Measurements from ENCODE around the gene SHISAL2A. TPM values are rescaled to one million over a fixed set of nuclear protein-coding genes. Genes with fewer than 3 reads are reported as not detected.
A peak's percentile ranks its signal among the peaks of the same experiment; 100 is the strongest.

The SHISAL2A gene
- polyA plus RNA-seq (2013, experiment 1 of 2), result 0.74 TPM
- polyA plus RNA-seq (2013, experiment 2 of 2), result 0.25 TPM

DNA sequence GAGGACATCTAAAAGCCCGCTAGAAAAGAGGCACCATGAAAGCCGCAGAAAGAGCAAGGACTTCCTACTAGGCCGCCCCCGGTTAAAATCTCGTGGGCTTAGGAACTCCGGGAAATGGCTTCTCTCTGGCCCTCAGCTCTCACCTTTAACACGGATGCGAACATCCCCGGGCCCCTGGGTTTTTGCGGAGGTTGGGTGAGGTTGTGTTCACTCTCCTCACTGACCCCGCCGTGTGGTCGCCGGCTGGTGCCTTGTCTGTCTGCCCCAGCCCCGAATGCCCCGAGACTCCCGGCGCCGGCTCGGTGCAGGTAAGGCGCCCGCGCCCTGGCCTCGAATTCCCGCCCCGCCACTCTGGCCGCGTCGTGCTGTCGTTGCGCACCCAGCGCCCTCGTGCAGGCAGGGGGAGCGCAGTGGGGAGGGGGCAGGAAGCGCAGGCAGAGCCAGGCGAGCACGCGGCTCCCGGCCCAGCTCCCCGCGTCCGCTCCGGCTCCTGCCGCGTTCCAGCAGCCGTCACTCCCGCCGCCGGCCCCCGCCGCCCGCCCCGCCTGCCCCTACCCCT lies at the start of gene SHISAL2A:
Gene SHISAL2A, plus strand, starts transcription at position 437 of the 559 bp plus-strand sequence. CDS start 326 bp downstream, outside the sequence.
- H3K4me1 ChIP-seq (ENCODE audit: control insufficient read depth, insufficient read depth, low read length, poor library complexity, severe bottlenecking), result peaks cover 17% of the 10 kb centered on the region
- no peaks in the 10 kb centered on the region for H3K9me3 ChIP-seq (ENCODE audit: control insufficient read depth, low read length)
- H3K4me3 ChIP-seq (ENCODE audit: extremely low read depth, insufficient read depth, low read length, poor library complexity, severe bottlenecking), result peak within 1 kb of the TSS; percentile 24
- WGBS, 2 experiments (ENCODE audit: insufficient coverage in 2 of 2), result 15 to 16% methylated on average over 18 to 26 of the region's 53 CpGs
- no peak within 1 kb of the TSS for H3K27ac ChIP-seq (ENCODE audit: low read depth, low read length, severe bottlenecking)
- H3K36me3 ChIP-seq (ENCODE audit: control insufficient read depth, insufficient read depth, low read length), result no peaks in the 10 kb centered on the region

DNA sequence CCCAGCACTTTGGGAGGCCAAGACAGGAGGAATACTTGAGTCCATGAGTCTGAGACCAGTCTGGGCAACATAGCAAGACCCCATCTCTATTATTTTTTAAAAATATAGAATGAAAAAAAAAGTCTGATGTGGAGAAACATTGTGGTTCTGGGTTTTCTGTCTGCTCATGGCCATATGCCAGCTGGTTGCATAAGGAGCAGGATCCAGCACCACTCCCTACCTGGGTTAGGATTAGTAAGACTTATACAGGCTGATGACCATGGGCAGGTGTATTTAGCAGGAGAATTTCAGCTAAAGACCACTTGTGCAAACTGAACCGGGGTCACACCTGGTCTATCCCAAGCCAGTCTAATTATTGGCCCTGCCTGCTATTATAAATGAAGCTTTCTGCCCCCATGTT lies 47.5 kb upstream of the SHISAL2A start:
- H3K36me3 ChIP-seq (ENCODE audit: control insufficient read depth, insufficient read depth, low read length), result no peaks in the 10 kb centered on the region
- no peak overlapping the region for H3K4me3 ChIP-seq (ENCODE audit: extremely low read depth, insufficient read depth, low read length, poor library complexity, severe bottlenecking)
- no peak overlapping the region for H3K27ac ChIP-seq (ENCODE audit: low read depth, low read length, severe bottlenecking)
- 82 to 100% methylated on average over 1 of the region's 1 CpG for whole genome bisulfite sequencing, 2 experiments (ENCODE audit: insufficient coverage in 2 of 2)
- no peaks in the 10 kb centered on the region for H3K4me1 ChIP-seq (ENCODE audit: control insufficient read depth, insufficient read depth, low read length, poor library complexity, severe bottlenecking)
- no peaks in the 10 kb centered on the region for H3K9me3 ChIP-seq (ENCODE audit: control insufficient read depth, low read length)

DNA sequence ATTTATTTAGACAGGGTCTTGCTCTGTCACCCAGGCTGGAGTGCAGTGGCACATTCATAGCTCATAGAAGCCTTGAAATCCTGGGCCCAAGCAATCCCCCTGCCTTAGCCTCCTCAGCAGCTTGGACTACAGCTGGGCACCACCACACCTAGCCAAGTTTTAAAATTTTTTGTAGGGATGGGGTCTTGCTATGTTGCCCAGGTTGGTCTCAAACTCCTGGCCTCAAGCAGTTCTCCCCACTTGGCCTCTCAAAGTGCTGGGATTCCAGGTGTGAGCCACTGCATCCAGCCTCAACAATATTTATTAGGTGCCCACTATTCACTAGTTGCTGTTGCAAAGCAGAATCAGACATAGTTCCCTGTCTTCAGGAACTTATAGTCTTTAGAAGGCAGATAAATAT lies 44.9 kb upstream of the SHISAL2A start:
- Histone ChIP-seq H3K4me3 (ENCODE audit: extremely low read depth, insufficient read depth, low read length, poor library complexity, severe bottlenecking) (no peak overlapping the region), H3K27ac (ENCODE audit: low read depth, low read length, severe bottlenecking) (no peak overlapping the region), H3K4me1 (ENCODE audit: control insufficient read depth, insufficient read depth, low read length, poor library complexity, severe bottlenecking) (no peaks in the 10 kb centered on the region), H3K9me3 (ENCODE audit: control insufficient read depth, low read length) (no peaks in the 10 kb centered on the region), H3K36me3 (ENCODE audit: control insufficient read depth, insufficient read depth, low read length) (no peaks in the 10 kb centered on the region)

DNA sequence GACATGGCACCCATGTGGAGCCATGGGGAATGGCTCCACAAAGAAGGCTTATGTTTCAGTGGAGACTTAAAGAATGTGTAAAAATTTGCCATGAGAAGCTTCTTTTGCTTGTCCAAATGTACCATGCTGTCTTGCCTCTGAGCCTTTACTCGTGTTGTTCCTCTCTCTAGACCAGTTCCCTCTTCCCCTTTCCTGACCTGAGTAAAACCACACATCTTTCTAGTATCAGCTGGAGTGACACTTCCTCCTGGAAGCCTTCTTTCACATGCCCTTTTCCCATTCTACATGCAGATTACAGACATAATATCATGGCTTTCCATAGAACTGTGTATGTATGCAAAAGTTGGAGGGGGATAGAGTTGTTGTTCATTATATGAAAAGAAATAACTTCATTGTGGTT lies 44.4 kb upstream of the SHISAL2A start:
- WGBS, 2 experiments (ENCODE audit: insufficient coverage in 2 of 2), result 76 to 90% methylated on average over 1 of the region's 1 CpG
- no peaks in the 10 kb centered on the region for H3K9me3 ChIP-seq (ENCODE audit: control insufficient read depth, low read length)
- H3K4me1 ChIP-seq (ENCODE audit: control insufficient read depth, insufficient read depth, low read length, poor library complexity, severe bottlenecking), result no peaks in the 10 kb centered on the region
- H3K36me3 ChIP-seq (ENCODE audit: control insufficient read depth, insufficient read depth, low read length), result no peaks in the 10 kb centered on the region
- H3K27ac ChIP-seq (ENCODE audit: low read depth, low read length, severe bottlenecking), result no peak overlapping the region
- H3K4me3 ChIP-seq (ENCODE audit: extremely low read depth, insufficient read depth, low read length, poor library complexity, severe bottlenecking), result no peak overlapping the region

DNA sequence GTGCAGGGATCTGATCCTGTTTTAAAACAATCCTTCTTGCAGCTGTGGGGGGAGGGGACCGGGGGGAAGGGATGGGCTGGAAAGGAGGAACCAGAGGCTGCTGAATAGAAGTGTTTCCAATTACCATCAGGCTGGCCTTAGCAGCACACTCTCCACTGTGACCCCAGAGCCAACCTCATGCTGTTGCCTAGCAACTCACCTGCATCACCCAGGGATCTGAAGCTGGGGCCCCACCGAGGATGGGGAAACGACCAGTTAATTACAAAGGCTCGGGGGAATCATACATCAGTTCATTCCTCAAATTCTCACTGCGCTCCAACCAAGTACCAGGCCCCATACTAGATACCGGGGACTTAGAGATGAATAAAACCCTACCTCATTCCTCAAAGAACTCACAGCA lies 42.7 kb upstream of the SHISAL2A start:
- Histone ChIP-seq H3K4me3 (ENCODE audit: extremely low read depth, insufficient read depth, low read length, poor library complexity, severe bottlenecking) (no peak overlapping the region), H3K9me3 (ENCODE audit: control insufficient read depth, low read length) (no peaks in the 10 kb centered on the region), H3K4me1 (ENCODE audit: control insufficient read depth, insufficient read depth, low read length, poor library complexity, severe bottlenecking) (no peaks in the 10 kb centered on the region), H3K27ac (ENCODE audit: low read depth, low read length, severe bottlenecking) (no peak overlapping the region), H3K36me3 (ENCODE audit: control insufficient read depth, insufficient read depth, low read length) (no peaks in the 10 kb centered on the region)
- WGBS, 2 experiments (ENCODE audit: insufficient coverage in 2 of 2), result 49% methylated on average over 6 of the region's 6 CpGs; no CpG with 5 or more reads in 1 of the 2 experiments

DNA sequence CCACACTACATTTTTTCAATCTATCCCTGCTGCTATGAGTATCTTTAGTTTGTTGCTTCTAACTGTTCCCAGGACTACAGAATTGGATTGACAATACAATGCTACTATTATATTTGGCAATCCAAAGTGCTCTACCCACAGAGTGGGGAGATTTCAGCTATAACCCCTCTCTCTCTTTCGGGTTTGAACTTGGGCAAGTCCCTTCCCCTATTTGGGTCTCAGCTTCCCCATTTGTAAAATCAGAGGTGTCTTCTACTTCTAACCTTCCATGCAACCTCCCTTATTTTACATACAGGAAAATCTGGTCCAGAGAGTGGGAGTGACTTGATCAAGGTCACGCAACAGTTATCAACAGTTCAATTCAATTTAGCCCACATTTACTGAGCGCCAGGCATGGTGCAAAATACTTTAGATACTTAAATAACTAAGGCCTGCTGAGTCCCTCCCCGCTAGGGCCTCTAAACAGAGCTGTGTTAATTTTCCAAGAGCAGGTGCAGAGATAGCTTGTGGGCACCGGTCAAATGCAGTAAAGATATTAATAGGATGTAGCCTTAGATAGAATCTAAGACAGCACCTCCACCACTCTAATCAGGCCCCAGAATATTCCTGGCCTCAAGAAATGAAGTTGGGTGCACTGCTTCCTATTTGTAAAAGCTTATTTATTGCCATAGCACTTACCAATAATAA lies 40.2 kb upstream of the SHISAL2A start:
- Histone ChIP-seq H3K4me1 (ENCODE audit: control insufficient read depth, insufficient read depth, low read length, poor library complexity, severe bottlenecking) (no peaks in the 10 kb centered on the region), H3K9me3 (ENCODE audit: control insufficient read depth, low read length) (no peaks in the 10 kb centered on the region), H3K36me3 (ENCODE audit: control insufficient read depth, insufficient read depth, low read length) (no peaks in the 10 kb centered on the region), H3K4me3 (ENCODE audit: extremely low read depth, insufficient read depth, low read length, poor library complexity, severe bottlenecking) (no peak overlapping the region), H3K27ac (ENCODE audit: low read depth, low read length, severe bottlenecking) (no peak overlapping the region)
- WGBS, 2 experiments (ENCODE audit: insufficient coverage in 2 of 2), result 100% methylated on average over 1 of the region's 5 CpGs; no CpG with 5 or more reads in 1 of the 2 experiments

DNA sequence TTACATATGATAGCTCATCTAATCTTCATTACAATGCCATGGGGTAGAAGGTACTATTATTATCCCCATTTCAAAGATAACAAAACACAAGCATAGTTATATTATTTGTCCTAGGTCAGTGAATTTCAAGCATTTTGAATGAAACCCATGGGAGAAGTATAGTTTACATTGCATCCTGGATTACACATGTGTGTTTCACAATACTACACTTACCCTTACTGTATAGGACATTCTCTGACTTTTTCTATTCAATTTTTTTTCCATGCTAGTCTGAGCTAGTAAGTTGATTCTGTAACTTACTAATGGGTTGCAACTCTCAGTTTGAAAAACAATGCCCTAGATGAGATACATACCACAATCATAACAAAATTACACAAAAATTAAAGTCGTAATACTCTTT lies 39.5 kb upstream of the SHISAL2A start:
- Histone ChIP-seq H3K36me3 (ENCODE audit: control insufficient read depth, insufficient read depth, low read length) (no peaks in the 10 kb centered on the region), H3K4me1 (ENCODE audit: control insufficient read depth, insufficient read depth, low read length, poor library complexity, severe bottlenecking) (no peaks in the 10 kb centered on the region)
- 75 to 91% methylated on average over 1 of the region's 1 CpG for WGBS, 2 experiments (ENCODE audit: insufficient coverage in 2 of 2)

DNA sequence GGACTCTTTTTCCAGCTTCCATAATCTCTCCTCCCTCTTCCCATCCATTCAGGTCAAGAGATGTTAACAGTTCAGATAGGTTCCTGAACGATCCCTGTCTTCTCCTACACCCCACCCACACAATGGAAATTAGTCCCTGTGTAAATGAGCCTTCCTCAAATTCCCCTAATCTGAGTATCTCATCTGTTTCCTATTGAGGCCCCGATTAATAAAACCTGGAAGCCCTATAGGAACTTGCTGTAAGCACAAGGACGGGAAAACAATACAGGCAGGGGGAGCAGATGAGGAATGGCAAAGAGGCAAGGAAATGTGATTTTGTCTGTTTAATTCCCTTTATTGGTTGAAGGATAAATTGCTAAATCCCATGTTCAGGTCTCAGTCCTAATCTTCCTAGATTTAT lies 37.9 kb upstream of the SHISAL2A start:
- H3K9me3 ChIP-seq (ENCODE audit: control insufficient read depth, low read length), result no peaks in the 10 kb centered on the region
- WGBS, 2 experiments (ENCODE audit: insufficient coverage in 2 of 2), result 80 to 100% methylated on average over 2 to 3 of the region's 3 CpGs
- no peak overlapping the region for H3K4me3 ChIP-seq (ENCODE audit: extremely low read depth, insufficient read depth, low read length, poor library complexity, severe bottlenecking)
- no peaks in the 10 kb centered on the region for H3K36me3 ChIP-seq (ENCODE audit: control insufficient read depth, insufficient read depth, low read length)
- no peak overlapping the region for H3K27ac ChIP-seq (ENCODE audit: low read depth, low read length, severe bottlenecking)
- no peaks in the 10 kb centered on the region for H3K4me1 ChIP-seq (ENCODE audit: control insufficient read depth, insufficient read depth, low read length, poor library complexity, severe bottlenecking)

More for the DNA sequence above, 39.5 kb upstream of the SHISAL2A start:
- H3K4me3 ChIP-seq (ENCODE audit: extremely low read depth, insufficient read depth, low read length, poor library complexity, severe bottlenecking), result no peak overlapping the region
- H3K27ac ChIP-seq (ENCODE audit: low read depth, low read length, severe bottlenecking), result no peak overlapping the region
- H3K9me3 ChIP-seq (ENCODE audit: control insufficient read depth, low read length), result no peaks in the 10 kb centered on the region

DNA sequence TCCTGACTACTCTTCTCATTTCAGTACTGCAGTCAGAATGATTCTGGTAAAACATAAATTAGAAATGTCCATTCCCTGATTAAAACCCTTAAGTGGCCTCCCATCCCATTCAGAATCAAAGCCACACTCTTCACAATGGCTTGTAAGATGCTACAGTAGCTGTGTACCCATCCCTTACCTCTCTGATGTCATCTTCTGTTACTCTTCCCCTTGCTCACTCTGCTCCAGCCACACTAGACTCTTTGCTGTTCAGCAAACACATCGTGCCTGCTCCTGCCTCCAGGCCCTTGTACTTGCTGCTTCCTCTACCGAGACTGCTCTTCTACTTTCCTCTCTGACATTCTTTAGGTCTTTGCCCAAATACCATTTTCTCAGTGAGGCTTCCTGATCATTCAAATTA lies 35.1 kb upstream of the SHISAL2A start:
- Histone ChIP-seq H3K27ac (ENCODE audit: low read depth, low read length, severe bottlenecking) (no peak overlapping the region), H3K4me3 (ENCODE audit: extremely low read depth, insufficient read depth, low read length, poor library complexity, severe bottlenecking) (no peak overlapping the region), H3K4me1 (ENCODE audit: control insufficient read depth, insufficient read depth, low read length, poor library complexity, severe bottlenecking) (no peaks in the 10 kb centered on the region), H3K9me3 (ENCODE audit: control insufficient read depth, low read length) (no peaks in the 10 kb centered on the region), H3K36me3 (ENCODE audit: control insufficient read depth, insufficient read depth, low read length) (no peaks in the 10 kb centered on the region)
- WGBS, 2 experiments (ENCODE audit: insufficient coverage in 2 of 2), result 79 to 86% methylated on average over 2 of the region's 2 CpGs

DNA sequence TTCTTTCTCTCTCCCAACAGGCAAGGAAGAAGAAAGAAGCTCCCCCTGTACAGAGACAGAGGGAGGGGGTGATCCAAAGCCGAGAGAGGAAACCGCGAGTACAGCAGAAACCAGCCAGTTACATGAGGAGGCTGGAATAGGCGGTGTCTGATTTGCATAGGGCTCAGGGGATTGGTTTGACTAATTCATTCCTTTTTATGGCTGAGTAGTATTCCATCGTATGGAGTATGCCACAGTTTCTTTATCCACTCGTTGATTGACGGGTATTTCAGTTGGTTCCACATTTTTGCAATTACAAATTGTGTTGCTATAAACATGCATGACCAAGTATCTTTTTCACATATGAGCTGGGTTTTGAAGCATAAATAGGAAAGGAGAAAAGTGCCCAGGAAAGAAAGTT lies 34.2 kb upstream of the SHISAL2A start:
- Histone ChIP-seq H3K27ac (ENCODE audit: low read depth, low read length, severe bottlenecking) (no peak overlapping the region), H3K4me1 (ENCODE audit: control insufficient read depth, insufficient read depth, low read length, poor library complexity, severe bottlenecking) (no peaks in the 10 kb centered on the region), H3K9me3 (ENCODE audit: control insufficient read depth, low read length) (no peaks in the 10 kb centered on the region), H3K36me3 (ENCODE audit: control insufficient read depth, insufficient read depth, low read length) (no peaks in the 10 kb centered on the region), H3K4me3 (ENCODE audit: extremely low read depth, insufficient read depth, low read length, poor library complexity, severe bottlenecking) (no peak overlapping the region)
- WGBS, 2 experiments (ENCODE audit: insufficient coverage in 2 of 2), result 98 to 100% methylated on average over 3 to 5 of the region's 7 CpGs

DNA sequence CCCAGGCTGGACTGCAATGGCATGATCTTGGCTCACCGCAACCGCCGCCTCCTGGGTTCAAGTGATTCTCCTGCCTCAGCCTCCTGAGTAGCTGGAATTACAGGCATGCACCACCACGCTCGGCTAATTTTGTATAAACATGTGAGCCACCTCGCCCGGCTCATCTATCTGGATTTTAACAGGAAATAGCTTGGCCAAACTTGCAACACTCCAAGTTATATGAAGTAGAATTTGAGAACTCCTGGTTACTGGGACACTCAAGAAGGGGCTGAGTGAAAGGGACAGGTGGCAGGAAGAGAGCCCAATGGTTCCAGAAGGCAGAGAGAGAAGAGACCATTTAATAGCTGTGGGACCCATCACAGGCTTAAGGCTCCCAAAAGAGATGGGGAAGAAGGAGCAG lies 33.7 kb upstream of the SHISAL2A start:
- Histone ChIP-seq H3K36me3 (ENCODE audit: control insufficient read depth, insufficient read depth, low read length) (no peaks in the 10 kb centered on the region), H3K9me3 (ENCODE audit: control insufficient read depth, low read length) (no peaks in the 10 kb centered on the region), H3K4me1 (ENCODE audit: control insufficient read depth, insufficient read depth, low read length, poor library complexity, severe bottlenecking) (no peaks in the 10 kb centered on the region), H3K27ac (ENCODE audit: low read depth, low read length, severe bottlenecking) (no peak overlapping the region), H3K4me3 (ENCODE audit: extremely low read depth, insufficient read depth, low read length, poor library complexity, severe bottlenecking) (no peak overlapping the region)
- 90 to 93% methylated on average over 6 to 7 of the region's 7 CpGs for WGBS, 2 experiments (ENCODE audit: insufficient coverage in 2 of 2)
